Liver (tissue), 3 donors: ENCODE results near the gene DNTT.

Experiments
- CTCF ChIP-seq: fragments of 150-350 bp; IDR thresholded peaks from 2 replicates; pipeline ENCODE4 v1.5.1; 2017; ENCODE audit warnings: improper control_type of control experiment, low read depth, low read length; ENCODE audit not compliant: missing input control
- EGR1 ChIP-seq, 2 donors: IDR thresholded peaks; 2 replicates each; pipeline ENCODE4 v1.6.1; 2016 to 2018; ENCODE audit warnings: antibody characterized with exemption in 2 of 2, low read depth in 2 of 2
- GABPA ChIP-seq, 2 donors: IDR thresholded peaks in 1 of 2; conservative IDR thresholded peaks in 1 of 2; 2 replicates each; pipeline ENCODE4 v1.6.1; 2016; ENCODE audit warnings: antibody characterized with exemption in 2 of 2, mild to moderate bottlenecking in 1 of 2, moderate library complexity in 1 of 2
- HNF4G ChIP-seq: IDR thresholded peaks from 2 replicates; pipeline ENCODE4 v1.6.1; 2016; ENCODE audit warnings: antibody characterized with exemption
- MAX ChIP-seq: IDR thresholded peaks from 2 replicates; pipeline ENCODE4 v1.6.1; 2016; ENCODE audit warnings: antibody characterized with exemption
- RAD21 ChIP-seq, 2 donors: IDR thresholded peaks; 2 replicates each; pipeline ENCODE4 v1.6.1; 2016; ENCODE audit warnings: antibody characterized with exemption in 2 of 2, mild to moderate bottlenecking in 2 of 2
- SP1 ChIP-seq: IDR thresholded peaks from 2 replicates; pipeline ENCODE4 v1.6.1; 2018; ENCODE audit warnings: antibody characterized with exemption, mild to moderate bottlenecking
- TAF1 ChIP-seq: conservative IDR thresholded peaks from 2 replicates; pipeline ENCODE4 v1.6.1; 2016; ENCODE audit warnings: antibody characterized with exemption, mild to moderate bottlenecking
- TF ChIP-seq, protein P1 (sequence below): IDR thresholded peaks from 2 replicates; pipeline ENCODE4 v1.6.1; 2016; ENCODE audit warnings: antibody characterized with exemption, mild to moderate bottlenecking
- donor health status: healthy.
- donor health status: healthy.

GRCh38 chr10:96271016-96271815 lies 33.0 kb upstream of the DNTT start, which contains the start of gene BLNK:
- peak; percentile 51 to 90 for TF ChIP-seq EGR1 (IDR thresholded peaks at IDR 0.05; ENCODE audit: low read depth in 2 of 2)
- TF ChIP-seq RAD21 (IDR thresholded peaks at IDR 0.05): peak; percentile 27
- no peak for TF ChIP-seq CTCF
- TF ChIP-seq, protein P1, sequence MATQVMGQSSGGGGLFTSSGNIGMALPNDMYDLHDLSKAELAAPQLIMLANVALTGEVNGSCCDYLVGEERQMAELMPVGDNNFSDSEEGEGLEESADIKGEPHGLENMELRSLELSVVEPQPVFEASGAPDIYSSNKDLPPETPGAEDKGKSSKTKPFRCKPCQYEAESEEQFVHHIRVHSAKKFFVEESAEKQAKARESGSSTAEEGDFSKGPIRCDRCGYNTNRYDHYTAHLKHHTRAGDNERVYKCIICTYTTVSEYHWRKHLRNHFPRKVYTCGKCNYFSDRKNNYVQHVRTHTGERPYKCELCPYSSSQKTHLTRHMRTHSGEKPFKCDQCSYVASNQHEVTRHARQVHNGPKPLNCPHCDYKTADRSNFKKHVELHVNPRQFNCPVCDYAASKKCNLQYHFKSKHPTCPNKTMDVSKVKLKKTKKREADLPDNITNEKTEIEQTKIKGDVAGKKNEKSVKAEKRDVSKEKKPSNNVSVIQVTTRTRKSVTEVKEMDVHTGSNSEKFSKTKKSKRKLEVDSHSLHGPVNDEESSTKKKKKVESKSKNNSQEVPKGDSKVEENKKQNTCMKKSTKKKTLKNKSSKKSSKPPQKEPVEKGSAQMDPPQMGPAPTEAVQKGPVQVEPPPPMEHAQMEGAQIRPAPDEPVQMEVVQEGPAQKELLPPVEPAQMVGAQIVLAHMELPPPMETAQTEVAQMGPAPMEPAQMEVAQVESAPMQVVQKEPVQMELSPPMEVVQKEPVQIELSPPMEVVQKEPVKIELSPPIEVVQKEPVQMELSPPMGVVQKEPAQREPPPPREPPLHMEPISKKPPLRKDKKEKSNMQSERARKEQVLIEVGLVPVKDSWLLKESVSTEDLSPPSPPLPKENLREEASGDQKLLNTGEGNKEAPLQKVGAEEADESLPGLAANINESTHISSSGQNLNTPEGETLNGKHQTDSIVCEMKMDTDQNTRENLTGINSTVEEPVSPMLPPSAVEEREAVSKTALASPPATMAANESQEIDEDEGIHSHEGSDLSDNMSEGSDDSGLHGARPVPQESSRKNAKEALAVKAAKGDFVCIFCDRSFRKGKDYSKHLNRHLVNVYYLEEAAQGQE: peak; percentile 92
- peak; percentile 7 for TF ChIP-seq HNF4G
- TF ChIP-seq SP1: peak; percentile 81
- peak; percentile 98 for TF ChIP-seq MAX
- TF ChIP-seq GABPA (IDR thresholded peaks at IDR 0.05 in 1 of 2, conservative IDR thresholded peaks at IDR 0.05 in 1 of 2): peak; percentile 56 to 75
- TF ChIP-seq TAF1: peak; percentile 89
